HFFc6 (cell line): ENCODE measurements around the gene SPATA2. TPM values are rescaled to one million over a fixed set of nuclear protein-coding genes. Genes with fewer than 3 reads are reported as not detected.
"Not testable (repeated sequence)": the region's sequence is repeated elsewhere in the genome, so short reads cannot be mapped to it uniquely, and the experiment has no call there.

Experiments
- DNase-seq: peaks from one replicate; pipeline ENCODE4 v3.0.0-alpha.2; 2018
- H3K27ac Mint-ChIP-seq: 2 replicates; pipeline ENCODE4 v1.8.0; 2020; ENCODE audit warnings: mild to moderate bottlenecking, mixed read lengths
- H3K27me3 Mint-ChIP-seq: 2 replicates; pipeline ENCODE4 v1.8.0; 2021; ENCODE audit warnings: mild to moderate bottlenecking, moderate library complexity, mixed read lengths; ENCODE audit not compliant: insufficient read depth
- H3K36me3 Mint-ChIP-seq: 2 replicates; pipeline ENCODE4 v1.8.0; 2021; ENCODE audit warnings: low read depth, mixed read lengths
- H3K4me1 Mint-ChIP-seq: 2 replicates; pipeline ENCODE4 v1.8.0; 2020; ENCODE audit warnings: low read depth, mixed read lengths
- H3K4me3 Mint-ChIP-seq: 2 replicates; pipeline ENCODE4 v1.8.0; 2020; ENCODE audit warnings: mild to moderate bottlenecking, moderate library complexity, mixed read lengths
- H3K9me3 Mint-ChIP-seq: 2 replicates; pipeline ENCODE4 v1.8.0; 2020; ENCODE audit warnings: mild to moderate bottlenecking, mixed read lengths
- CTCF ChIP-seq: fragments of 200-600 bp; sonication (generic); IDR thresholded peaks from 2 replicates; pipeline ENCODE4 v1.5.0; 2021; ENCODE audit warnings: antibody characterized with exemption, mild to moderate bottlenecking
- total RNA-seq, 6 experiments: library from RNA; stranded (reverse); fragmentation: NEBNext Ultra II Directional; extraction: Animal tissue kit (Norgen Biotek cat#: 25700); gene quantifications; 2 replicates in 1 of 6; 3 replicates in 5 of 6; pipeline ENCODE4 v1.2.3, GENCODE V29; 2021

SPATA2 gene
- total RNA-seq, 6 experiments from 2014 or later: 6.9 to 8.0 (median 7.2) TPM

- Mint-ChIP-seq H3K27me3 (no peaks in the 10 kb centered on the region; the same call in 1 of the 2 replicates), H3K9me3 (no peaks in the 10 kb centered on the region), H3K27ac (no peak overlapping the region), H3K4me3 (no peak overlapping the region), H3K4me1 (peaks cover 34% of the 10 kb centered on the region), H3K36me3 (no peaks in the 10 kb centered on the region)
- TF ChIP-seq CTCF: no peak
- DNase-seq: no peak
Observed at GRCh38 chr20:49862607-49863200, 52.6 kb downstream of the SPATA2 start.

- H3K9me3 Mint-ChIP-seq, H3K27me3 Mint-ChIP-seq: not testable (repeated sequence)
- H3K27ac Mint-ChIP-seq: peak overlapping the region; percentile 20
Observed at GRCh38 chr20:49861232-49861631, 54.1 kb downstream of the SPATA2 start.

GRCh38 chr20:49859807-49860206, 55.5 kb downstream of the SPATA2 start:
- no peak for DNase-seq
- Mint-ChIP-seq H3K36me3 (peaks cover 8% of the 10 kb centered on the region; the same call in 1 of the 2 replicates), H3K27me3 (no peaks in the 10 kb centered on the region; the same call in 1 of the 2 replicates)

More at GRCh38 chr20:49861232-49861631, 54.1 kb downstream of the SPATA2 start:
- H3K4me1 Mint-ChIP-seq: peaks cover 19% of the 10 kb centered on the region
- not testable (repeated sequence) for H3K4me3 Mint-ChIP-seq, H3K36me3 Mint-ChIP-seq, DNase-seq

GRCh38 chr20:49859011-49859410, 56.3 kb downstream of the SPATA2 start:
- TF ChIP-seq CTCF: no peak
- Mint-ChIP-seq H3K36me3 (peaks cover 8% of the 10 kb centered on the region; the same call in 1 of the 2 replicates), H3K4me1 (peaks cover 13% of the 10 kb centered on the region; the same call in 1 of the 2 replicates), H3K9me3 (no peaks in the 10 kb centered on the region), H3K4me3 (no peak overlapping the region), H3K27me3 (no peaks in the 10 kb centered on the region; the same call in 1 of the 2 replicates), H3K27ac (no peak overlapping the region)
- DNase-seq: no peak

More at GRCh38 chr20:49859807-49860206, 55.5 kb downstream of the SPATA2 start:
- Mint-ChIP-seq H3K27ac (no peak overlapping the region), H3K4me1 (peaks cover 7% of the 10 kb centered on the region; the same call in 1 of the 2 replicates), H3K4me3 (no peak overlapping the region), H3K9me3 (no peaks in the 10 kb centered on the region)
- no peak for TF ChIP-seq CTCF

GRCh38 chr20:49858076-49858585, 57.2 kb downstream of the SPATA2 start:
- no peak for DNase-seq
- no peak overlapping the region for H3K27ac Mint-ChIP-seq
- peaks cover 13% of the 10 kb centered on the region for H3K36me3 Mint-ChIP-seq
- no peaks in the 10 kb centered on the region; the same call in 1 of the 2 replicates for H3K27me3 Mint-ChIP-seq
- H3K4me1 Mint-ChIP-seq: peaks cover 21% of the 10 kb centered on the region
- H3K9me3 Mint-ChIP-seq: no peaks in the 10 kb centered on the region
- TF ChIP-seq CTCF: no peak
- H3K4me3 Mint-ChIP-seq: no peak overlapping the region

GRCh38 chr20:49856904-49857303, 58.4 kb downstream of the SPATA2 start:
- TF ChIP-seq CTCF: no peak
- H3K27ac Mint-ChIP-seq: no peak overlapping the region

More at GRCh38 chr20:49856904-49857303, 58.4 kb downstream of the SPATA2 start:
- no peak overlapping the region for H3K4me3 Mint-ChIP-seq
- peaks cover 13% of the 10 kb centered on the region for H3K36me3 Mint-ChIP-seq
- DNase-seq: no peak
- no peaks in the 10 kb centered on the region; the same call in 1 of the 2 replicates for H3K27me3 Mint-ChIP-seq
- H3K9me3 Mint-ChIP-seq: no peaks in the 10 kb centered on the region
- peaks cover 21% of the 10 kb centered on the region for H3K4me1 Mint-ChIP-seq
